SU-DHL-6 (cell line): ENCODE data around the gene LHFPL3.

ENCODE experiments used
- EZH2phosphoT487 ChIP-seq: fragments of 200-600 bp; sonication (generic), shearing (Covaris generic); conservative IDR thresholded peaks from 2 replicates; pipeline ENCODE4 v1.6.1; 2018; ENCODE audit warnings: mild to moderate bottlenecking, antibody characterized with exemption, low read length, moderate library complexity, mixed read lengths
- TF ChIP-seq, protein P1 (sequence below): fragments of 200-600 bp; sonication (generic); IDR thresholded peaks from one replicate; pipeline ENCODE4 v1.5.1; 2017; ENCODE audit warnings: antibody characterized with exemption, mild to moderate bottlenecking, low read length, moderate library complexity; ENCODE audit not compliant: insufficient read depth, poor library complexity, severe bottlenecking

DNA sequence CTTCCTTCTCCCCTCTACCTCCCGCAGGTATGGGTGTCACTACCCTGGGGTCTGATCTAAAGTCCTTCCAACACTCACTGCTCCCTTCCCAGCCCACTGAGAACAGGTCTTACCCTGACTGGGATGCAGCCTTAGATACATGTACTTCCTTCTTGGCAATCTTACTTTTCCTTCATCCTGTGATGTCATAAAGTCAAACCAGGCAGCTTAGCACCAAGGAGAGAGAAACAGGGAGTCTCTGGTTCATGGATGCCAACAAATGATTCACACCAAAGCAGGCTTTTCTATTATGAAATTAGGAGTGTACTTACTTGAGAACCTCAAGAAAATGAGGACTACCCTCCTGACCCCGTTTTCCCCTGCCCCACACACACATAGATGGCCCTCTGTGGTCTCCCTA is 574.6 kb downstream of the LHFPL3 start:
- TF ChIP-seq, protein P1, sequence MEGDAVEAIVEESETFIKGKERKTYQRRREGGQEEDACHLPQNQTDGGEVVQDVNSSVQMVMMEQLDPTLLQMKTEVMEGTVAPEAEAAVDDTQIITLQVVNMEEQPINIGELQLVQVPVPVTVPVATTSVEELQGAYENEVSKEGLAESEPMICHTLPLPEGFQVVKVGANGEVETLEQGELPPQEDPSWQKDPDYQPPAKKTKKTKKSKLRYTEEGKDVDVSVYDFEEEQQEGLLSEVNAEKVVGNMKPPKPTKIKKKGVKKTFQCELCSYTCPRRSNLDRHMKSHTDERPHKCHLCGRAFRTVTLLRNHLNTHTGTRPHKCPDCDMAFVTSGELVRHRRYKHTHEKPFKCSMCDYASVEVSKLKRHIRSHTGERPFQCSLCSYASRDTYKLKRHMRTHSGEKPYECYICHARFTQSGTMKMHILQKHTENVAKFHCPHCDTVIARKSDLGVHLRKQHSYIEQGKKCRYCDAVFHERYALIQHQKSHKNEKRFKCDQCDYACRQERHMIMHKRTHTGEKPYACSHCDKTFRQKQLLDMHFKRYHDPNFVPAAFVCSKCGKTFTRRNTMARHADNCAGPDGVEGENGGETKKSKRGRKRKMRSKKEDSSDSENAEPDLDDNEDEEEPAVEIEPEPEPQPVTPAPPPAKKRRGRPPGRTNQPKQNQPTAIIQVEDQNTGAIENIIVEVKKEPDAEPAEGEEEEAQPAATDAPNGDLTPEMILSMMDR = no peak
- no peak for TF ChIP-seq EZH2phosphoT487
